MM.1S (cell line): ENCODE measurements around the gene CBX7.

ENCODE experiments used
- DNase-seq: peaks from one replicate; pipeline ENCODE4 v3.0.0-alpha.2; 2015
- H2AFZ ChIP-seq: fragments of 300-600 bp; sonication (generic); 2 replicates; pipeline ENCODE4 v1.6.0; 2016; ENCODE audit warnings: antibody characterized with exemption, low read length
- H3F3A ChIP-seq: fragments of 300-600 bp; sonication (generic); 2 replicates; pipeline ENCODE4 v1.6.1; 2016; ENCODE audit warnings: mild to moderate bottlenecking, antibody characterized with exemption, low read length, moderate library complexity, mixed read lengths; ENCODE audit not compliant: insufficient read depth
- H3K27ac ChIP-seq: fragments of 300-600 bp; sonication (generic); 2 replicates; pipeline ENCODE4 v1.5.1; 2016; ENCODE audit warnings: mild to moderate bottlenecking, low read length
- H3K27me3 ChIP-seq: fragments of 300-600 bp; sonication (generic); replicated peaks from 2 replicates; pipeline ENCODE4 v1.6.0; 2016; ENCODE audit warnings: low read length; ENCODE audit not compliant: insufficient read depth
- H3K36me3 ChIP-seq: fragments of 300-600 bp; sonication (generic); replicated peaks from 2 replicates; pipeline ENCODE4 v1.6.1; 2016; ENCODE audit warnings: mild to moderate bottlenecking, low read length, mixed read lengths; ENCODE audit not compliant: insufficient read depth
- H3K4me1 ChIP-seq: fragments of 300-600 bp; sonication (generic); 2 replicates; pipeline ENCODE4 v1.6.1; 2016; ENCODE audit warnings: low read length, mixed read lengths
- H3K4me2 ChIP-seq: fragments of 300-600 bp; sonication (generic); 2 replicates; pipeline ENCODE4 v1.6.0; 2016; ENCODE audit warnings: low read depth, low read length
- H3K4me3 ChIP-seq: fragments of 300-600 bp; sonication (generic); 2 replicates; pipeline ENCODE4 v1.5.1; 2016; ENCODE audit warnings: low read length, mixed read lengths
- H3K79me2 ChIP-seq: fragments of 300-600 bp; sonication (generic); 2 replicates; pipeline ENCODE4 v1.6.1; 2016; ENCODE audit warnings: mixed run types, low read length, mixed read lengths
- H3K9ac ChIP-seq: fragments of 300-600 bp; sonication (generic); 2 replicates; pipeline ENCODE4 v1.6.1; 2016; ENCODE audit warnings: low read length, mixed read lengths
- H3K9me2 ChIP-seq: fragments of 300-600 bp; sonication (generic); replicated peaks from 2 replicates; pipeline ENCODE4 v1.6.1; 2016; ENCODE audit warnings: mild to moderate bottlenecking, low read length, mixed read lengths; ENCODE audit not compliant: insufficient read depth
- H3K9me3 ChIP-seq: fragments of 300-600 bp; sonication (generic); replicated peaks from 2 replicates; pipeline ENCODE4 v1.6.1; 2016; ENCODE audit warnings: mild to moderate bottlenecking, low read length, mixed read lengths; ENCODE audit not compliant: insufficient read depth
- H4K20me1 ChIP-seq: fragments of 300-600 bp; sonication (generic); 2 replicates; pipeline ENCODE4 v1.6.1; 2016; ENCODE audit warnings: mild to moderate bottlenecking, low read length, moderate library complexity, mixed read lengths; ENCODE audit not compliant: insufficient read depth
- EZH2 ChIP-seq: fragments of 300-600 bp; sonication (generic); optimal IDR thresholded peaks from 2 replicates; pipeline ENCODE3; 2017; ENCODE audit warnings: low read depth, mild to moderate bottlenecking, antibody characterized with exemption, low read length, mixed read lengths
- EZH2phosphoT487 ChIP-seq: fragments of 300-600 bp; sonication (generic); IDR thresholded peaks from 2 replicates; pipeline ENCODE4 v1.6.1; 2018; ENCODE audit warnings: antibody characterized with exemption, low read length
- TF ChIP-seq, protein P1 (sequence below): fragments of 300-600 bp; sonication (generic); IDR thresholded peaks from 2 replicates; pipeline ENCODE4 v1.5.1; 2016; ENCODE audit warnings: antibody characterized with exemption, low read length, mixed read lengths

CBX7 gene

DNA sequence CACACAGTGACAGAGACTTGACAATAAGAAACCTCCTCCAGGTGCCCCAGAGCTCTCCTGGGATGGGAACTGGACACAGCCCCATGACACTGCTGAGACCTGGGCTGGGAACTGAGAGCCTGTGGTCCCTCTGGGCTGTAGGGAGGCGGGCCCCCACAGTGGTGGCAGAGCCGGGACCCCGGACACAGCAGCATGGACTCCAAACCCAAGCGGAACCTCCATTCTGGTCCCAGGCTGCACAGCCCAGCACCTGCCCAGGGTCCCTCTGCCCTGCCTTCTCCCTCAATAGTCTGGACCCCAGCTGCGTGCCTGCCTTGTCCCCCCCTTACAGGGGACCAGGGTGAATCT lies 63.8 kb downstream of the CBX7 start:
- Histone ChIP-seq H2AFZ (no peak overlapping the region), H3K4me1 (peaks cover 18% of the 10 kb centered on the region), H3K27ac (no peak overlapping the region), H3K9ac (no peak overlapping the region), H4K20me1 (no peaks in the 10 kb centered on the region), H3K27me3 (no peaks in the 10 kb centered on the region), H3K4me2 (no peak overlapping the region), H3K79me2 (no peaks in the 10 kb centered on the region), H3K36me3 (no peaks in the 10 kb centered on the region), H3K9me2 (no peaks in the 10 kb centered on the region), H3K9me3 (no peaks in the 10 kb centered on the region), H3F3A (peaks cover 18% of the 10 kb centered on the region), H3K4me3 (no peak overlapping the region)
- no peak for TF ChIP-seq EZH2phosphoT487
- TF ChIP-seq, protein P1, sequence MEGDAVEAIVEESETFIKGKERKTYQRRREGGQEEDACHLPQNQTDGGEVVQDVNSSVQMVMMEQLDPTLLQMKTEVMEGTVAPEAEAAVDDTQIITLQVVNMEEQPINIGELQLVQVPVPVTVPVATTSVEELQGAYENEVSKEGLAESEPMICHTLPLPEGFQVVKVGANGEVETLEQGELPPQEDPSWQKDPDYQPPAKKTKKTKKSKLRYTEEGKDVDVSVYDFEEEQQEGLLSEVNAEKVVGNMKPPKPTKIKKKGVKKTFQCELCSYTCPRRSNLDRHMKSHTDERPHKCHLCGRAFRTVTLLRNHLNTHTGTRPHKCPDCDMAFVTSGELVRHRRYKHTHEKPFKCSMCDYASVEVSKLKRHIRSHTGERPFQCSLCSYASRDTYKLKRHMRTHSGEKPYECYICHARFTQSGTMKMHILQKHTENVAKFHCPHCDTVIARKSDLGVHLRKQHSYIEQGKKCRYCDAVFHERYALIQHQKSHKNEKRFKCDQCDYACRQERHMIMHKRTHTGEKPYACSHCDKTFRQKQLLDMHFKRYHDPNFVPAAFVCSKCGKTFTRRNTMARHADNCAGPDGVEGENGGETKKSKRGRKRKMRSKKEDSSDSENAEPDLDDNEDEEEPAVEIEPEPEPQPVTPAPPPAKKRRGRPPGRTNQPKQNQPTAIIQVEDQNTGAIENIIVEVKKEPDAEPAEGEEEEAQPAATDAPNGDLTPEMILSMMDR, result no peak
- no peak for TF ChIP-seq EZH2
- no peak for DNase-seq

DNA sequence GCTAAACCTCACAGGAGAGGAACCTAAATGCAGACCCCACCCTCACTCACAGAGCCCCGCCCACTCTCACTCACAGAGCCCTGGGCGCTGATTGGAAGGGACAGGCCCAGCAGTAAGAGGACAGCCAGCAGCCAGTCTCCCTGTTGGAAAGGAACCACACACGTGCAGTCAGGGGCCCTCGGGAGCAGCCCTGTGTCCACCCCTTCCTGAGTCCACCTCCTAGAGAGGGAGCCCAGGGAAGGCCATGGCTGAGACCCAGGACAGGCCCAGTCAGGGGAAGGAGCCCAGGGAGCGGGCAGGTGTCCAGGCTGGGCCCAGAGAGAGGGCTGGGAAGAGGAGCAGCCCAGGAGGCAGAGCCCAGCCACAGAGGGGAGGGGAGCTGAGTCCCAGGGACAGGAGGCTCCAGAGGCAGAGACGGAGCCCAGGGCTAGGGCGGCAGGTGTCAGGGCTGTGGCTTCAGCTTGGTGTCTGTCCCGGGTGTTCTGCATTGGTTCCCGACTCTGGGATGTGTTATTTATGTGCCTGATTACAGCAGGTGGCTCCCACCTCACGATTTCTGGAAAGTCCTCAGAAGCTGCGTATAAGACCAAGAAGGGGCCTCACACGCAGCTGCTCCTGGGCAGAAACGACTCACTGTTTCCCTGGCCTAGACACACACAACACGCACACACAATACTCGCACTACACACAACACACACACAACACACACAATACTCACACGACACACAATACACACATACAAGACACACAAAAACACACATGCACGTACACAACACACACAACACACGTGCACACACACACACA lies 64.4 kb downstream of the CBX7 start:
- TF ChIP-seq EZH2phosphoT487 (no peak), EZH2 (no peak)
- TF ChIP-seq, protein P1, result no peak
- H3K4me2 ChIP-seq, result no peak overlapping the region
- no peaks in the 10 kb centered on the region for H3K27me3 ChIP-seq
- H3F3A ChIP-seq, result peaks cover 17% of the 10 kb centered on the region
- H3K9me2 ChIP-seq, result no peaks in the 10 kb centered on the region
- DNase-seq, result no peak
- no peak overlapping the region for H3K4me3 ChIP-seq
- no peaks in the 10 kb centered on the region for H3K79me2 ChIP-seq
- H3K36me3 ChIP-seq, result no peaks in the 10 kb centered on the region
- no peak overlapping the region for H2AFZ ChIP-seq
- H3K27ac ChIP-seq, result no peak overlapping the region
- H3K9me3 ChIP-seq, result no peaks in the 10 kb centered on the region
- no peak overlapping the region for H3K9ac ChIP-seq
- H3K4me1 ChIP-seq, result peaks cover 16% of the 10 kb centered on the region
- H4K20me1 ChIP-seq, result no peaks in the 10 kb centered on the region

DNA sequence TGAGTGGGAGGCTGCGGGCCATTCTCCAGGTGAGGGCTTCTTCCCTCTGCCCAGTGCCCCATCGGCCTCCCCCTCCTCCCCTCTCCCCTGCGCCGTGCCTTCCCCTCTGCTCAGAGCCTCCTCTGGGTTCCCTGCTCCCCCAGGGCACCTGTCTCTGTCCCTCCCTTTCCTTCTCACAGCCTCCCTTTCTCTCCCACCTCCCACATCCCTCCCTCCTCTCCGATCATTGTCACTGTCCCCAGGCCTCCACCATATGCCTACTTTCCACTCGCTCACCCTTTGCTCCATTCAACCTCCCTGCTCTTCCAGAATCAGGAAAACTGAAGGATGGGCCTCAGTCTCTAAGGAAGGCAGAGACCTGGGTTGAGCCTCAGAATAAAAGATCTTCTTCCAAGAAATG lies 65.4 kb downstream of the CBX7 start:
- no peak for DNase-seq
- Histone ChIP-seq H3K4me1 (peaks cover 7% of the 10 kb centered on the region), H4K20me1 (no peaks in the 10 kb centered on the region), H3K9me3 (no peaks in the 10 kb centered on the region), H3K9ac (no peak overlapping the region), H2AFZ (no peak overlapping the region), H3K4me2 (no peak overlapping the region), H3K9me2 (no peaks in the 10 kb centered on the region), H3K27me3 (no peaks in the 10 kb centered on the region), H3F3A (peaks cover 7% of the 10 kb centered on the region), H3K27ac (no peak overlapping the region), H3K36me3 (no peaks in the 10 kb centered on the region), H3K4me3 (no peak overlapping the region), H3K79me2 (no peaks in the 10 kb centered on the region)
- TF ChIP-seq EZH2, result no peak
- TF ChIP-seq EZH2phosphoT487, result no peak
- TF ChIP-seq, protein P1, result no peak
